NCI-H187 treated with DMSO at 0.1 percent for 48 hours (cell line): Measurements from ENCODE around the gene ZMYND12.

Source experiments
- DNase-seq: peaks from one replicate; lab custom pipeline; 2025; lab: John Stamatoyannopoulos, UW

Gene ZMYND12

DNA sequence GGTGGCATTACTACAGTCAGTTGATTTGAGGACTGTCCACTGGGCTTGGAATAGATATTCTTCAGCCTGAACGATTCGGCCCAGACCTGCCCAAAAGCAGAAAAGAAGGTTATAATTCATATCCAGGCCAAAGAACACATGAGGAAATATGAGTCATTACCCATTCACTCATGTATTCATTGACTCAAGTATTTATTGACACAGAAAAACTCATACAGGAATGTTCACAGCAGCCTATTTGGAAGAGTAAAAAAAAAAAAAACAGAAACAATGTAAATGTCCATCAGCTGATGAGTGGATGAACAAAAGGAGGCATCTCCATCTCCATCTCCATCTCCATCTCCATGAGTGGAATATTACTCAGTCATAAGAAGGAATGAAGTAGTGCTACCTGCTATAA lies 15.9 kb downstream of the ZMYND12 start:
- DNase-seq, result no peak

DNA sequence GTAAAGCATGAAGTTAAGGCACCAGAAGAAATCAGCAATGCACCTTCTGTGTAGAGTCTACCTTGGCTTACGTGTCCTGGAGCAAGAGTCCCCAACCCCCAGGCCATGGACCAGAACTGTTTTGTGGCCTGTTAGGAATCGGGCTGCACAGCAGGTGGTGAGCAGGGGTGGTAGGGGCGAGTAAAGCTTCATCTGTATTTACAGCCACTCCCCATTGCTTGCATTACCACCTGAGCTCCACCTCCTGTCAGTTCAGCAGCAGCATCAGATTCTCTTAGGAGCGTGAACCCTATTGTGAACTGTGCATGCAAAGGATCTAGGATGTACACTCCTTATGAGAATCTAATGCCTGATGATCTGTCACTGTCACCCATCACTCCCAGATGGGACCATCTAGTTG lies 21.5 kb downstream of the ZMYND12 start:
- DNase-seq, result no peak

DNA sequence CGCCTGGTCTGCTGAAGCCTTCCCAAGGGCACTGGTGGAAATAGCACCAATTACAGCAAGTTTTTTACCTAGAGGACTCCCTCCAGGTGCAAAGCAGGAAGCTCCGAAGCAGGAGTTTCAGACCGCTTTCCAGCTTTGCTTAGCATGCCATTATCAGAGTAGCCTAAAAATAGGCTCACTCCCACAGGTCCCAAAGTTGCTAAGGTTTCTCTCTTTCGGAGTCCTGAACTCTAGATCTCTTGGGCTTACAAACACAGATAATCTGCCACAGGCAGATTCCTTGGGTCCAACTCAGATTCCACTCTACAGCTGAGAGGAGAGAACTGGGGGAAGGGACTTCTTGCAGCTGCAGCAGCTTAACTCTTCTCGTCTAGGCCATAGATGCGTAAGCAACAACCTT lies 22.5 kb downstream of the ZMYND12 start:
- DNase-seq, result no peak

DNA sequence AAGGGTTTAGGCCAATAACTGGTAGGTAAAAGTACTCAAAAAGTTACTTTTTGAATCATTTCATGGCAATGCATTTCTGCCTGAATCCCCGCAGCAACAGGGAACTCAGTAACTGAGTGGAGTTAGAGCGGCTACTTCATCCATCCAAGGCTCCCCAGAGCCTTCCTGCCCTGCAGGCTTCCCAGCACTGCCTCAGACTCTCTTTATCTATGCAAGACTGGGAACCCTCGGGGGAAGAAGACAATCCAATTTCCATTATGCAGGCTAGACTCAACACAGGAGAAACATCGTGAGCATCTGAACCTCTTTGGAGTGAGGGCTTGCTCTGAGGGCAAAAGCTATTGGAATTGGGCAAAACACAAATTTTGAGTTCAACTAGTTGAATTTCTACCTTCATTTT lies 23.1 kb downstream of the ZMYND12 start:
- no peak for DNase-seq

DNA sequence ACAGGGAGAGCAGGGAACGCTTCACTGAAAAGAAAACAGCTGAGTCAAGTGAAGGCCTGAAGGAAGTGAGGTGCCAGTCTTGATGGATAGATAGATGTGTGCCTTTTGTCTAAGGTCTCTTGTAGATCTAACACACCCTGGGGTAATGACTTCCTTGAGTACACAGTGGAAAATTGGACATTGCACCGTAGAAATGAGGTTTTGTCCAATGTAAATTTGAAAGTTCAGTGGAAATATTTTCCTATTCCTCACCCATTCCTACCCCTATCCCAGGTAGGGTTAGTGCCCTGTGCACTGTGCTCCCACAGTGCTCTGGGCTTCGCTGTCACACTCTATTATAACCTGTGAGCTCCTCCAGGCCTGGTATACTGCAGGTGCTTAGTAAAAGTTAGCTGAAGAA lies 24.3 kb downstream of the ZMYND12 start:
- no peak for DNase-seq

DNA sequence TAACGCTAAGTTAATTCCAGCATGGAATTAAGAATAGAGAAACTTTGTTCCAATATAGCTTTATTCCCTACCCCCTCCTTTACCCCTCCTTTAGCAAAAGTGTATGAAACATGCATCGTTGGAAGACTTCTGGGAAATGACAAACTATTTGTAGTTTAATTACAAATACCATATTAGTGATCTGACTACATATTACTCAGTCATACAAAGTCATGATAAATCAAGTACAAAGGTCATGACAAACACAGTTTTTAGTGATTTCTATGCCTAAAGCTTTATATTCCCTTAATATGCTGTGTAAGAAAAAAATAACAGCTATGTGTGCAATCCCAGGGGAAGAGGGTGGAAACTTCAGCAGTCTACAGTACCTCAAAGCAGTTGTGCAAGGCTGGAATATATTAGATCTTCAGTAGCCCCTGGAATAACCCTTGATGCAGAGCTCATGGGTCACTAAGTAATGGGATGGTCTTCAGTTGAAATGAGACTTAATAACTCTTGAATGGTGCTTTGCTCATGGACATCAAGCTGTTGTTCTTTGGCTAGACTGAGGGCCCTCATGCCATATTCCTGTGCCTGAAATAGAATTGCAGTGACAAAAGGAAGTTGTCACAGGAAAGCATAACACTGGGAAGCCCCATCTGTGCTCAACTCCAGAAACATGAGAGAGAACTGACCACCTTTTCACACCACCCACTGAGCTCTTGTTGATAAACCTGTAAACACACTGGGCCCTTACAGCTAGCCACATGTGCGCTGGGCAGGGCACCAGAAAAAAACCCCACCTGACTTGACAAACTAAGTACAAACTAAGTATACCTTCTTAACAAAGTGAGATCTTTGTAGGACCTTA lies 25.3 kb downstream of the ZMYND12 start:
- no peak for DNase-seq

DNA sequence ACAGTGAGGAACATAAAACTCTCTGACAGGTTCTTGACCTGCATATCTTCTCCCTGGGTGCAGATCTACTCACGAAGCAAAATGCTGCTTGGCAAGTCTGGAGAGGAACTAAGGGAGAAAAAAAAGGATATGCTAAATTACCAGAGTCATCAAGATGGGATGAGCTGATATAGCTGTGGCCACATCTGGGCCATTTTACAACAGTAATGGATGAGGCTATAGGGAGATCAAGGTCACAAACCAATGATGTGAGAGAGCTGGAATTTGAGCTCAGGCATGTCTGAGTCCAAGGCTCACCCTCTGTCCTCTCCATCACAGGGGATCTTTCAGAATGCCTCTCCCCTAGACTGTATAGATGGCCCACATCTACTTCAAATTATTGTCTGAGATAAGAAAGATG lies 26.2 kb downstream of the ZMYND12 start:
- no peak for DNase-seq

DNA sequence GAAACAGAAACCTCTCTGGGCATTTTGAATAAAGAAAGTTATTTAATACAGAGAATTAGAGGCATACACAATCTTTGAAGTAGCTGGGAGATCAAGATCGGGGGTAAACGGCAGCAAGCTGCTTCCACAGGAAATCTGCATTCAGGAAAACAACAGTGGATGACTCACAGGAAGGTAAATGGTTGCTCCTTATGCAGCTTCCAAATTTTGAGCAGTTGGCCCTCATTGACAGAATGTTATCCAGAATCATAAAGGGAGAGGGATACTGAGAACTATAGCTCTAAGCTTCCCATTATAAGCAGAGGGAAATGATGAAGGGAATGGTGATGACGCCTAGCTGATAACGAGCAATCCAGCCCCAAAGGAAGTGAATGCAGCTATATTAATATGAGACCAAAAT lies 28.6 kb downstream of the ZMYND12 start:
- no peak for DNase-seq

DNA sequence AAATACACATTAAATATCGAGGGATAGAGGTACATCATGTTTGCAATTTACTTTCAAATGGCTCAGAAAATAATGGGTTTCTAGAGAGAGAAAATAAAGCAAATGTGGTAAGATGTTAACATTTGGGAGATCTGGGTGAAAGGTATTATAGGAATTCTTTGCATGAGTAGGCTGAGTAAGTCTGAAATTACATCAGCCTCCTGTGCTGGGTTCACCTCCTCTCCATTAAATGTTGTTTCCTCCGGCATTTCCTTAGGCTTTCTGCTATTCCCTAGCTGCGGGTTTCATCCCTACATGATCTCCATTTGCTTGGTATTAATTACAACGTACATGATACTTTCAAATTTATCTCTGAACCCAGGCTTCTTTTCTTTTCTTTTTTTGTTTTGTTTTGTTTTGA lies 31.6 kb downstream of the ZMYND12 start:
- DNase-seq, result no peak

DNA sequence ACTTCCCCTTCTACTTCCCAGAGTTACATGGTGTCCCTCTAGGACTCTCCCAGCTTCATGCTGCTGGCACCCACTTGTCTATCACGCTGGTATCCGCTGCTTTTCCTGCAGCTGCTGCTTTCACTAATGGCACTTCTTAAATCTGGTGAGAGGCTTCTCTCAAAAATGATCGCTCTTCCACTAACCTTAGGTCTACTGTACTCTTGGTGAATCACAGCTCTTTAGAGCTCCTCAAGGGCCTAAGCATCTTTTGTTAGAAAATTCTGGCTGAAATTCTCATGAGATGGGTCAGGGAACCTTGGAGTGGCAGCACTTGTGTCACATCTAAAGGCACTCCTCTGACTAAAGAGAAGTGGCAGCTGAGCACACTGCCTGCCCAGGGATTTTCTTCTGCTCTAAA lies 32.1 kb downstream of the ZMYND12 start:
- DNase-seq, result peak; percentile 96

DNA sequence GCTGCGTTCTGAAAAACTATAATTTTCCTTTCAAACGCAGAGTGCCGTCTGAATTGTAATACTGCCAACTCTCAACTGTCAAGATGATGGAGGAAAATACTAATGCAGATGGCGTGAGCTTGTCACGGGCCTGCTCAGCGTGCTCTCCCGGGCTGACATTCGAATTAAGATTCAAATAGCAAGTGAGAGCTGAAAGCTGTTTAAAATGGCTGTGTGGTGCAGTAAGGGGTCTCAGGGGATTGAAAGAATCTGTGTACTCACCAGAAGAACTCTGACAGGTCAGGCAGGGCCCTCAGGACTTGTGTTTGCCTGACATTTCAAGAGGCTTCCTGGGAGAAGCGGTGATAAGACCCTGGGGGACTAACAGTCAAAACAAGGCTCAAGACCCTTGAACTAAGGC lies 33.1 kb downstream of the ZMYND12 start:
- peak; percentile 59 for DNase-seq

DNA sequence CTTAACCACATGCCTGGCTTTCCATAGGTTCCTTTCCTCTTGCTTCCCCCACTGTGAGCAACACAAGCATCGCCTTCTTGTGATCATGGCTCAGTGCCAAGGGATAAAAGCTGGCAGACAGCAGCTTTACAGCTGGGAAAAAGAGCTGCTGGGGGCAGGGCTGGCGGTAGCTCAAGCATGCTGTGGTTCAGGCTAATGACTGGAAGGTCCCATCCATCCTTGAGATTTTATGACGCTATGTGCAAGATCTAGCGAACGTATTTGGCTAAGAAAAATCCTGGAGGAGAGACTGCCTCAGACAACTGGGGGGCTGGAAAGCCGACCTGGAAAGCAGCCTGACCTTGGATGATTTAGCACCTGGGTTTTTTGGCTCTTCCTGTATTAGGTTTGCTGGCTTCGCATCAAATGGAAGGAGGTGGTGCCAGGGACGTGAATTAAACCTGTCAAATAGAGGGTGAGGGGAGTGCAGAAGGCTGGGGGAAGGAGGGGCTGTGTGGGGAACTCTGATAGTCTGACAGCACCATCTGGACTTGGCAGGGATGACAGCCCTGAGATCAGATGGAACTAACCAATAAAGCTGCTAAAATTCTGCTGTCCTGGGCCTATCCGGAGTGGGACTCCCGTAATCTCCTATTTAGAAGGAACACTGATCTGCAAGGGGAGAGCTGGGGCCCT lies 34.8 kb downstream of the ZMYND12 start:
- peak; percentile 83 for DNase-seq

DNA sequence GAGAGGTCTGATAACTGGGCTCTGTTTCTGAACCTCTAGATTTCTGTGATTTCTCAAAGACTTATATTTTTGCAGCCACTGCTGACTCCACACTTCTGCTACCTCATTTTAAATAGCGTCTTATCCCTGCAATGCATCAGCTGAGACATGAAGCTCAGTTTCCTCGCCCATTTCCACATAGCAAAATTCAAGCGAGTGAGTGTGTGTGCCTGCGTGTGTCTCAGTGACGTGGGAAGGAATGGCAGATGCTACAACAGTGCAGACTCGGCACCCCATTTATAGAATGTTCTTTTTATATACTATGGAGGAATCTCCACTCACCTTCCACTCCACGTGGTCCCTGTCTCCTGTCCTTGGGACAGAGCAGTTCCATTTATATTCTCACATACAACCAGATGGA lies 35.7 kb downstream of the ZMYND12 start:
- no peak for DNase-seq

DNA sequence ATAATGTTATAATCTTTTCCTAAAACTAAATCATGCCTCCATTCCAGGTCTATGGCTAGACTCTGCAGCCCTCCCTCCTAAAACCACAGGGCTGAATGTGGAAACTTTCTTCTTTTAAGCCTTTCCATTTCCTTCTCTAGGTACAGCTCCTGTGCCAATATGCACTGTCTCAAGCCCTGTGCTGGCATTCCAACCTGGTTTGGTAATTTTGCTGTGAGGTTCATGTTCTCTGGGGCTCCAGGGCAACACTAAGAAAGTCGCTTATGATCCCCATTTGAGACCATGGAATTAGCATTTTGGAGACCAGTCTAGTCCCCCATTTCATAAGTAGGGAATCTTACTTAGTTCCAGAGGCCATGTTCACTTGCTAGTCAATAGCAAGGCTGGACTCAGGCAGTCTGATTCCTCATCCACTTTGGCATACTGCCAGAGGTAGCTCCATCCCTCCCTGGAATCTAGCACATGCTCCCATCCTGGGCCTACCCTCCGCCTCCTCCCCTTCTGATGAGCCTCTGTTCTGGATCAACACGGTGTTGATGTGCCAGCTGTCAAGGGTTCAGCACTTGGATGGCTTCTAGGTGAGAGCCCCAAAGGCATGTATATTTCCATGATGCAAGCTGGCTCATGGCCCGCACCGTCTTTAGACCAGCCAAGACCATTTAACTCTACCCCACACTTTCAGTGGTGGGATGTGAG lies 36.5 kb downstream of the ZMYND12 start:
- DNase-seq, result no peak

DNA sequence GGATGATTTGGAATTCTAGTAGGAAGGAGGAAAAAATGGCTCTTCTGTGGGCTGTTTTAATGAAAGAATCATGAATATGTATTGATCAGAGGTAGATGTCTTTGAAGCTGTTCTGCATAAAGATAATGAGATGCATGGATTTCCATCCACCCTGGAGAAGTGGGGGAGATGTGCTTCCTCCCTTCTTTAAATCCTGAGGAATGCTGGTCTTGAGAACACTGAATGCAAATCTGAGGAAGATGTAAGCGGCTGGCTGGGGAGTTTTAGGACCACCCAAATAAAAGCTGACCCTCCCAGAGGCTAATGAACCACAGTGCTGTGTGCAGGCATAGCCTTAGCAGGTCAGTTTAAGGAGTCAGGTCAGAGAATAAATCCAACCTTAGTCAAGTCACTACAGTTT lies 37.3 kb downstream of the ZMYND12 start:
- DNase-seq, result no peak

DNA sequence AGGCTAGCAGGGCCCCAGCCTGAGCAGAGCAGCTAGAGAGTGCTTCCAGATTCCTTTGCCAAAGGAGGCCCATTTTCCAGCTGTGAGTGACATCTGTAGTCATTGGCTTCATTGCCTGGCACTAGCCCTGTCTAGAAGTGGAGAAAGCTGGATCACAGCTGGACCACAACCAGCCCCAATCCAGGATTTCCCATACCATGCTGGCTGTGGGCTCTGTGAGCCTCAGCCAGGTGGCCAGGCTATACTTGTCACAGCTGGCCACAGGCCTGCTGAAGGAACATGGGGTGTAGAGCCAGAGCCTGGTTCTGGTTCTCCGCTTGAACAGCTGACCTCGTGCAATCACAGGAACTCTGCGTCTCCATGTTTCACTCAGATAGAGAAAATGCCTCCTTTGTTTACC lies 38.7 kb downstream of the ZMYND12 start:
- DNase-seq, result no peak

DNA sequence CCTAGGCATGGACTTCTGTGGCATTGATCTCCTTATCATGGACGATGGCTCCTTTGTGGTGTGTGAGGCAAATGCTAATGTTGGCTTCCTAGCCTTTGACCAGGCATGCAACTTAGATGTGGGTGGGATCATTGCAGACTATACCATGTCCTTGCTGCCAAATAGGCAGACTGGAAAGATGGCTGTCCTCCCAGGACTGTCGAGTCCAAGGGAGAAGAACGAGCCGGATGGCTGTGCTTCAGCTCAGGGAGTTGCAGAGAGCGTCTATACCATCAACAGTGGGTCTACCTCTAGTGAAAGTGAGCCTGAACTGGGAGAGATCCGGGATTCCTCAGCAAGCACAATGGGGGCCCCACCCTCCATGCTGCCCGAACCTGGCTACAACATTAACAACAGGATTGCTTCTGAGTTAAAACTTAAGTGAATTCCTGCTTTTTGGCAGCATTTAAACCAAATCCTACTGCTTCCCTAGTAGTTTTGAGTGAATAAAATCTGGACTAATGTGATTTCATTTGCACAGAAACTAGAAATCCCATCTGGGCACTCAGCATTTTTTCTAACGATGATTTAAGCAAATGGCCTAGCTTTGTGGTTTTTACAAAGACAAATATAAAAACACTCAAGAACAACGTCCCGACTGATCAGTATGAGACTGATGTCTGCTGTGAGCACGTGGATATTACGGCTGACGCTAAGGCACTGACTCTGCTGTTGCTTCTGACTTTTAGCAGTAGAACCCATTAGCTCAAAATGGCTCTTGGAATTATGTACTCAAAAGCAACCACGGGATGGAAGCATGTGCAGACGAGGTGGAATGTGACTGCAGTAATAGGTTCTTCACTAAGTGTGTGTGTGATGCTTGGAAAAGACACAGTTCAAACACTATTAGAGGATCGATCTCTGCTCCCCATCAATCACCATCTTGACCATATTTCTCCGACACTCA lies 41.0 kb downstream of the ZMYND12 start:
- DNase-seq, result no peak

DNA sequence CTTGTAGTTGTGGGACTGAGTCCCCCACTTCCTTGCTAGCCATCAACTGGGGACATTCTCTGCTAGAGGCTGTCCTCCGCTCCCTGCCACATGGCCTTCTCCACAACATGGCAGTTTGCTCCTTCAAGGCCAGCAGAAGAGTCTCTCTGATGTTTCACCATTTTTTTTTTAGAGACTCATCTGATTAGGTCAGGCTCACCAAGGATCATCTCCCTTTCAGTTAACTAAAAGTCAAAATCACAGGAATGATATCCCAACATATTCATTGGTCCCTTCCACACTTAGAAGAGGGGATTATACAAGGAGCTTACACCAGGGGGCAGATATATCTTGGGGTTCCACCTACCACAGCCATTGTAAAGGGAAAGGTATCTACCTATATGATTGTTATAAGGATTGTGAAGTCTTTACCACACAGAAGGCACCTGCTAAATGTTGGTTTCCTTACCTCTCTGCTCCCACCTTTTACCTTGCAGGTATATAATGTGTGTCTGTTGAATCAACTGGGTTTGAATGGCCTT lies 51.9 kb downstream of the ZMYND12 start:
- no peak for DNase-seq

DNA sequence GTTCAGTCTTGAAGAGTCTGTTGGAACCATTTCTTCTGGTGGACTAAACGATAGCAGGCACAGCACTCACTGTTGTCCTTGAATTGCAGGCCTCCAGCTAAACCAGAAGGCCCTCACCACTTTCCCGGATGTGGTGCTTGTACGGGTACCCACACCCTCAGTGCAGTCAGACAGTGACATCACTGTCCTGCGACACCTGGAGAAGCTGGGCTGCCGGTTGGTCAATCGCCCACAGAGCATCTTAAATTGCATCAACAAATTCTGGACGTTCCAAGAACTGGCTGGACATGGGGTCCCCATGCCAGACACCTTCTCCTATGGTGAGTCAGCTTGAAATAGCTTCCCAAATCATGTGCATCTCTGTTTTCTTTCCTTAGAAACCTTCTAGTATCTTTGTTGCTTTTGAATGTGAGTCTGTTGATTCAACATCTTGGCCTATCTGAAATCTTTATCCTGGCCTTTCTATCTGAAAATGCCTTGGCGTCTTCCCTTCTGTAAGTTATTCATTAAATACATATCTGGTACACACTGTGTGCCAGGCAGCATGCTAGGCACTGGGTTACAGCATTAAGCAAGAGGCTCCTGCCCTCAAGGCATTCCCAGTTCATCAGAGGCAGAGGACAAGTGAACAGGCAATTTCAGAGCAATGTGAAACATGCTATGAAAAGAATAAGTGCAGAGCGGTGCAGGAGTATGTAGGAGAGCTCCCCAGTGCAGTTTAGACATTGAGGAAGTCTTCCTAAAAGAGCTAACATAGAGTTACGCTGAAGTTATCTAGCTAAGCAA lies 56.3 kb downstream of the ZMYND12 start:
- no peak for DNase-seq

DNA sequence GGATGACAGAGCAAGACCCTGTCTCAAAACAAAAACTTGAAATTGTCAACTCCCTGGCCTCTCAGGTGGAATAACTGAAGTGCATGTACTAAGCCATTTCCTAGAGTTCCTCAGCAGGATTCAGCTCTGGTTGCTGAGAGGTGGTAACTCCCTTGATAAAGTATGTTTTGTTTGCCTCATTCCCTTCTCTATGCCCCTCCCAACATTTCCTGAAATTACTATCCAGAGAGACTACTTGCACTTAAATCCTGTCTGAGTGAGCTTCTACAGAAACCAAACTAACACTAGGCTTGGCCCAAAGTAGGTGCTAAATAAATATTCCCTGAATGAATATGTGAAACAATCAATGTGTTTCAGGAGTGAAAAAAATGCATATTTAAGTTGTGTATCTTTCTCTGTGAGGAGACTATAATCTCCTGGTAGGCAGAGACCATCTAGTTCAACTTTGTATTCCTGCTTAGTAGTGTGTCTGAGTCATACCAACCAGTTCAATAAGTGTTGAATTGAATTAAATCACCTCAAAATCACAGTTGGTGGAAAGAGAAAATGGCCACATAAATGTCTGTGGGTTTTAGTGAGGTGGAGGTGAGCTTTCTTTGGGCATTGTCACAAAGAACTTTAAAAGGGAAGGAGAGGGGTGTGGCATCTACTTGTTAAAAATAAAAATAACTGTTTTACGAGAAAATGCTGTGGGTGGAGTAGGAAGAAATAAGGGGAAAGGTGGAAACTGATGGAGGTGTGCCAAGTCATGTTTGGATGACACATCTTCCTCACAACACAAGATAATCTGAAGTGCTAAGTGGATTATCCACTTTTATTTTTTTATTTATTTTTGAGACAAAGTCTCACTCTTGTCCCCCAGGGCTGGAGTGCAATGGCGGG lies 62.6 kb downstream of the ZMYND12 start:
- no peak for DNase-seq
